WTC11 (cell line): Measurements from ENCODE around the gene EPSTI1.

Experiments
- TF ChIP-seq, protein P1 (sequence below): sonication (generic); formaldehyde crosslinking; IDR thresholded peaks from 2 replicates; pipeline ENCODE4 v1.8.0; 2022; ENCODE audit warnings: mild to moderate bottlenecking, missing genetic modification reagents
- TF ChIP-seq, protein P2 (sequence below): sonication (generic); formaldehyde crosslinking; conservative IDR thresholded peaks from 2 replicates; pipeline ENCODE4 v1.8.1; 2022; ENCODE audit warnings: mild to moderate bottlenecking, missing genetic modification reagents
- TF ChIP-seq, protein P3 (sequence below): sonication (generic); formaldehyde crosslinking; IDR thresholded peaks from 2 replicates; pipeline ENCODE4 v1.8.1; 2023; ENCODE audit warnings: mild to moderate bottlenecking, moderate library complexity, missing genetic modification reagents

DNA sequence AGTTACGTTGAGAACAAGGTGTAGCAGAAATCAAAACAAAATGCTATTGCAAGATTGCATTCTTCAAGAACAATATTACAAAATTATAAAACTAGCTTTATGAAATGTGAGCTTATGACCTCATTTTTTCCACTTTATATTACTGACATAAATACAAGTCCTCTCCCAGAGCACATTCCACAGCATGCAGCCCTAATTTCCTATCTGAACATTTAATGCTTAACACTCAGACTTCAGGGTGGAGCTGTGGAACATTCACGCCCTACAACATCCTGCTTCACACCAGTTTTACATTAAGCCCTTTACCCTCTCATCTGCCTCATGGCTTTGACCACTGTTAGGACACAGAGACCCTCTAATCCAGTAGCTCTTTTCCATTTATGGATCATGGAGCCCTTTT, 65.5 kb downstream of the EPSTI1 start:
- TF ChIP-seq, protein P1, sequence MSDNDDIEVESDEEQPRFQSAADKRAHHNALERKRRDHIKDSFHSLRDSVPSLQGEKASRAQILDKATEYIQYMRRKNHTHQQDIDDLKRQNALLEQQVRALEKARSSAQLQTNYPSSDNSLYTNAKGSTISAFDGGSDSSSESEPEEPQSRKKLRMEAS (CRISPR knock-in tag), result no peak
- TF ChIP-seq, protein P2, sequence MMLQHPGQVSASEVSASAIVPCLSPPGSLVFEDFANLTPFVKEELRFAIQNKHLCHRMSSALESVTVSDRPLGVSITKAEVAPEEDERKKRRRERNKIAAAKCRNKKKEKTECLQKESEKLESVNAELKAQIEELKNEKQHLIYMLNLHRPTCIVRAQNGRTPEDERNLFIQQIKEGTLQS (CRISPR knock-in tag), result no peak
- TF ChIP-seq, protein P3, sequence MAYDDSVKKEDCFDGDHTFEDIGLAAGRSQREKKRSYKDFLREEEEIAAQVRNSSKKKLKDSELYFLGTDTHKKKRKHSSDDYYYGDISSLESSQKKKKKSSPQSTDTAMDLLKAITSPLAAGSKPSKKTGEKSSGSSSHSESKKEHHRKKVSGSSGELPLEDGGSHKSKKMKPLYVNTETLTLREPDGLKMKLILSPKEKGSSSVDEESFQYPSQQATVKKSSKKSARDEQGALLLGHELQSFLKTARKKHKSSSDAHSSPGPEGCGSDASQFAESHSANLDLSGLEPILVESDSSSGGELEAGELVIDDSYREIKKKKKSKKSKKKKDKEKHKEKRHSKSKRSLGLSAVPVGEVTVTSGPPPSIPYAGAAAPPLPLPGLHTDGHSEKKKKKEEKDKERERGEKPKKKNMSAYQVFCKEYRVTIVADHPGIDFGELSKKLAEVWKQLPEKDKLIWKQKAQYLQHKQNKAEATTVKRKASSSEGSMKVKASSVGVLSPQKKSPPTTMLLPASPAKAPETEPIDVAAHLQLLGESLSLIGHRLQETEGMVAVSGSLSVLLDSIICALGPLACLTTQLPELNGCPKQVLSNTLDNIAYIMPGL, result no peak
